ENCODE measurements around the gene OPCML. TPM values are rescaled to one million over a fixed set of nuclear protein-coding genes. Genes with fewer than 3 reads are reported as not detected.

OPCML gene
- total RNA-seq, 1 experiment from 2014 or later: not detected

DNA sequence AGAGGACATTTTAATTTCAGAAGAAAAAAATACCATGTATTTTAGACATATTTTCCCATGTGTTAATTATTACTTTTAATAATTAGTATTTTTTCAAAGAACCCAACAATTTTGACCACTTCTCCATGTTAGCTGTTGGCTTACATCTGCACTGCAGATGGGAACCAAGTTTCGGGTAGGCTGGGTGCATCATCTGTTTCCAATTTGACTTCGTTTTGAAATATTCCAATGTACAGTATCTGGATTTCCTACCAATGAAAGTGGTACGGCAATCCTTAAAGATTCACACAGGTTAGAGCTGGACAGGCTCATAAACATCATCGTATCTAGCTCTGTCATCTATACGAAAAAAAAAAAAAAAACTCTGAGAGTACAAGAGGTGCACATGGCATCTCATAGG, 670.2 kb downstream of the OPCML start:
- no peak overlapping the region for H3K4me2 ChIP-seq (ENCODE audit: low read length)
- H3K27ac ChIP-seq (ENCODE audit: low read length): no peak overlapping the region
- no peak overlapping the region for H2AFZ ChIP-seq (ENCODE audit: low read length)
- no peak overlapping the region for H3K4me3 ChIP-seq (ENCODE audit: low read length)
- ChIA-PET CTCF (no interaction called here), POLR2A (ENCODE audit: unreplicated experiment) (no interaction called here)
- no peaks in the 10 kb centered on the region for H3F3A ChIP-seq (ENCODE audit: low read length, unreplicated experiment)
- H3K4me1 ChIP-seq (ENCODE audit: insufficient read depth, low read length): no peaks in the 10 kb centered on the region
- intact Hi-C loops (cut with micrococcal nuclease): no loop called here
- DNase-seq (no peak), ATAC-seq (no peak)
- TF ChIP-seq, protein P1, sequence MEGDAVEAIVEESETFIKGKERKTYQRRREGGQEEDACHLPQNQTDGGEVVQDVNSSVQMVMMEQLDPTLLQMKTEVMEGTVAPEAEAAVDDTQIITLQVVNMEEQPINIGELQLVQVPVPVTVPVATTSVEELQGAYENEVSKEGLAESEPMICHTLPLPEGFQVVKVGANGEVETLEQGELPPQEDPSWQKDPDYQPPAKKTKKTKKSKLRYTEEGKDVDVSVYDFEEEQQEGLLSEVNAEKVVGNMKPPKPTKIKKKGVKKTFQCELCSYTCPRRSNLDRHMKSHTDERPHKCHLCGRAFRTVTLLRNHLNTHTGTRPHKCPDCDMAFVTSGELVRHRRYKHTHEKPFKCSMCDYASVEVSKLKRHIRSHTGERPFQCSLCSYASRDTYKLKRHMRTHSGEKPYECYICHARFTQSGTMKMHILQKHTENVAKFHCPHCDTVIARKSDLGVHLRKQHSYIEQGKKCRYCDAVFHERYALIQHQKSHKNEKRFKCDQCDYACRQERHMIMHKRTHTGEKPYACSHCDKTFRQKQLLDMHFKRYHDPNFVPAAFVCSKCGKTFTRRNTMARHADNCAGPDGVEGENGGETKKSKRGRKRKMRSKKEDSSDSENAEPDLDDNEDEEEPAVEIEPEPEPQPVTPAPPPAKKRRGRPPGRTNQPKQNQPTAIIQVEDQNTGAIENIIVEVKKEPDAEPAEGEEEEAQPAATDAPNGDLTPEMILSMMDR (conservative IDR thresholded peaks at IDR 0.05; ENCODE audit: low read depth, low read length): no peak
- no peak for TF ChIP-seq EZH2phosphoT487 (IDR thresholded peaks at IDR 0.05; ENCODE audit: borderline replicate concordance, low read length)
- TF ChIP-seq EZH2 (IDR thresholded peaks at IDR 0.05; ENCODE audit: low read length, unreplicated experiment): no peak
- H3K9me2 ChIP-seq (replicated peaks; ENCODE audit: low read length): no peaks in the 10 kb centered on the region
- 0 out of 2 replicates have a peak, but pooled peaks cover 3% of the 10 kb centered on the region for H3K9me3 ChIP-seq (ENCODE audit: low read length)
- H3K79me2 ChIP-seq (ENCODE audit: low read length): no peaks in the 10 kb centered on the region
- no peaks in the 10 kb centered on the region for H3K36me3 ChIP-seq (ENCODE audit: low read depth, low read length)
- H3K9ac ChIP-seq (ENCODE audit: low read length): no peak overlapping the region
- no TSS peak for BruUV-seq (replicated peaks)
- H4K20me1 ChIP-seq (ENCODE audit: low read length): no peaks in the 10 kb centered on the region
- H3K27me3 ChIP-seq (ENCODE audit: low read length): peaks cover 14% of the 10 kb centered on the region; the same call in 1 of the 2 replicates

DNA sequence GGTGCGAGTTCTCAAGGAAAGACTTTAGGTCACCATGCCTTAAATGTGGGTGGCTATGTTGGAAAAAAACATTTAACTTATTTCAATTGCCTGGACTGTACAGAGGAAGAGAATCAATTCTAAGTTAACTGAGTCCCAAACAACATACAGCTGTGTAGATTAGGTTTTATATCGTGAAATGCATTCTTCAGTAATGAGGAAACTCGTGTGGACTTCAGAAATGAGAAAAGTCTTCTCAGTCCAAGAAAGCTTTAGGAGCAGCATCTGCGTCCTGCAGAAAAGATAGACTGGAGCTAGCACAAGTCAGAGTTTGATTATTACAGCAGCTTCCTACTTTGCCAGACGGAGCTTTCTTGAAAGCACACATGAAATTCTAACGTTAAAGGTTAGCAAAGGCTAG, 673.0 kb downstream of the OPCML start:
- ATAC-seq (no peak), DNase-seq (no peak)
- ChIA-PET POLR2A (ENCODE audit: unreplicated experiment) (no interaction called here), CTCF (no interaction called here)
- Histone ChIP-seq H3K9me3 (ENCODE audit: low read length) (no peaks in the 10 kb centered on the region), H3K9me2 (replicated peaks; ENCODE audit: low read length) (no peaks in the 10 kb centered on the region), H3K4me1 (ENCODE audit: insufficient read depth, low read length) (no peaks in the 10 kb centered on the region), H4K20me1 (ENCODE audit: low read length) (no peaks in the 10 kb centered on the region), H3K79me2 (ENCODE audit: low read length) (no peaks in the 10 kb centered on the region), H3K27ac (ENCODE audit: low read length) (no peak overlapping the region), H2AFZ (ENCODE audit: low read length) (no peak overlapping the region), H3K9ac (ENCODE audit: low read length) (no peak overlapping the region), H3K4me2 (ENCODE audit: low read length) (no peak overlapping the region), H3F3A (ENCODE audit: low read length, unreplicated experiment) (no peaks in the 10 kb centered on the region), H3K4me3 (ENCODE audit: low read length) (no peak overlapping the region), H3K36me3 (ENCODE audit: low read depth, low read length) (no peaks in the 10 kb centered on the region), H3K27me3 (ENCODE audit: low read length) (peaks cover 14% of the 10 kb centered on the region; the same call in 1 of the 2 replicates)
- intact Hi-C loops (cut with micrococcal nuclease): no loop called here
- no TSS peak for BruUV-seq (replicated peaks)
- no peak for TF ChIP-seq EZH2phosphoT487 (IDR thresholded peaks at IDR 0.05; ENCODE audit: borderline replicate concordance, low read length)
- TF ChIP-seq, protein P1 (conservative IDR thresholded peaks at IDR 0.05; ENCODE audit: low read depth, low read length): no peak
- no peak for TF ChIP-seq EZH2 (IDR thresholded peaks at IDR 0.05; ENCODE audit: low read length, unreplicated experiment)

GRCh38 chr11:132858223-132858622, 674.1 kb downstream of the OPCML start:
- DNase-seq (no peak), ATAC-seq (no peak)
- Histone ChIP-seq H3K9ac (ENCODE audit: low read length) (no peak overlapping the region), H3K4me1 (ENCODE audit: insufficient read depth, low read length) (no peaks in the 10 kb centered on the region), H3K9me2 (replicated peaks; ENCODE audit: low read length) (no peaks in the 10 kb centered on the region), H3K9me3 (ENCODE audit: low read length) (0 out of 2 replicates have a peak, but pooled peaks cover 4% of the 10 kb centered on the region), H3K4me3 (ENCODE audit: low read length) (no peak overlapping the region), H3K27me3 (ENCODE audit: low read length) (peaks cover 14% of the 10 kb centered on the region; the same call in 1 of the 2 replicates), H3K36me3 (ENCODE audit: low read depth, low read length) (no peaks in the 10 kb centered on the region), H3K79me2 (ENCODE audit: low read length) (no peaks in the 10 kb centered on the region), H3K27ac (ENCODE audit: low read length) (no peak overlapping the region), H3F3A (ENCODE audit: low read length, unreplicated experiment) (no peaks in the 10 kb centered on the region), H4K20me1 (ENCODE audit: low read length) (no peaks in the 10 kb centered on the region), H2AFZ (ENCODE audit: low read length) (no peak overlapping the region), H3K4me2 (ENCODE audit: low read length) (no peak overlapping the region)
- TF ChIP-seq EZH2phosphoT487 (IDR thresholded peaks at IDR 0.05; ENCODE audit: borderline replicate concordance, low read length): no peak
- no peak for TF ChIP-seq EZH2 (IDR thresholded peaks at IDR 0.05; ENCODE audit: low read length, unreplicated experiment)
- TF ChIP-seq, protein P1 (conservative IDR thresholded peaks at IDR 0.05; ENCODE audit: low read depth, low read length): no peak
- POLR2A ChIA-PET (ENCODE audit: unreplicated experiment): no interaction called here
- intact Hi-C loops (cut with micrococcal nuclease): no loop called here
- CTCF ChIA-PET: no interaction called here
- no TSS peak for BruUV-seq (replicated peaks)

Measured in PC-3 (cell line).